K562 (cell line): Measurements from ENCODE around the gene CTTNBP2NL.

Experiments used
- BHLHE40 ChIP-seq: IDR thresholded peaks from 2 replicates; pipeline ENCODE4 v1.6.1; 2011; ENCODE audit warnings: low read length, improper control_type of control experiment
- MAFK ChIP-seq: IDR thresholded peaks from 2 replicates; pipeline ENCODE4 v1.6.1; 2011; ENCODE audit warnings: low read length, improper control_type of control experiment
- POLR2A ChIP-seq: fragments of 450-650 bp; conservative IDR thresholded peaks from 2 replicates; pipeline ENCODE4 v1.6.1; 2016
- TRIM28 ChIP-seq: fragments of 450-650 bp; IDR thresholded peaks from 2 replicates; pipeline ENCODE4 v1.6.1; 2017
- TF ChIP-seq, protein P1 (sequence below), 2 experiments: fragments of 450-650 bp in 1 of 2; sonication (generic) in 1 of 2; formaldehyde crosslinking; conservative IDR thresholded peaks; 2 replicates each; pipeline versions ENCODE4 v1.4.0 to v1.8.1; 2020 to 2022; ENCODE audit warnings: mild to moderate bottlenecking in 1 of 2, missing genetic modification reagents in 1 of 2
- TF ChIP-seq, protein P2 (sequence below): fragments of 450-650 bp; IDR thresholded peaks from 2 replicates; pipeline ENCODE4 v1.6.1; 2016
- TF ChIP-seq, protein P3 (sequence below): fragments of 250-450 bp; sonication (Bioruptor Pico); IDR thresholded peaks from 2 replicates; pipeline ENCODE4 v1.4.0; 2020; ENCODE audit warnings: borderline replicate concordance
- TF ChIP-seq, protein P4 (sequence below): fragments of 450-650 bp; formaldehyde crosslinking; IDR thresholded peaks from 2 replicates; pipeline ENCODE4 v1.4.0; 2022; ENCODE audit warnings: missing genetic modification characterization

DNA sequence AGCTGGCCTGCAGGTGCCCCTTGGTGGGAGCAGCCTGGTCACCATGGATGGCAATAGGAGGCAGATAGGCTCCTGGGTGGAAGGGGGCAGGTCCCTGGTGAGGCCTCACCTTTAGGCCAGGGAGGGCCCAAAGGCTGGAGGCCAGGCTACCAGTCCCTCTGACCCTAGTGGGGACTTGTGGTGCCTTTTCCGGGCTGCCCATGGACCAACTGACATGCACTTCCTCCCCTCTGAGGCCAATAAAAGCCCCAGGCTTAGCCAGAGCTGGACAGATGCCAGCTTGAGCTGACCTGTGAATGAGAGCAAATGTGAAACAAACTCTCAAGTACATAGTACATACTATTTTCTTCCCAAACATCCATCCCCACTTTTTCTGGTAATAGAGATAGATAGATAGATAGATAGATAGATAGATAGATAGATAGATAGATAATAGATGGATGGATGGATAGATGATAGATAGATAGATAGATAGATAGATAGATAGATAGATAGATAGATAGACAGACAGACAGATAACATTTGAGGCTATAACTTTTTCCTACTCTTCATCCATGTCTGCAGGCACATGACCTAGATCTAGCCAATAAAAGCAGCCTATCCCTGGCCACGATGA lies 9.2 kb upstream of the CTTNBP2NL start:
- TF ChIP-seq, protein P1, sequence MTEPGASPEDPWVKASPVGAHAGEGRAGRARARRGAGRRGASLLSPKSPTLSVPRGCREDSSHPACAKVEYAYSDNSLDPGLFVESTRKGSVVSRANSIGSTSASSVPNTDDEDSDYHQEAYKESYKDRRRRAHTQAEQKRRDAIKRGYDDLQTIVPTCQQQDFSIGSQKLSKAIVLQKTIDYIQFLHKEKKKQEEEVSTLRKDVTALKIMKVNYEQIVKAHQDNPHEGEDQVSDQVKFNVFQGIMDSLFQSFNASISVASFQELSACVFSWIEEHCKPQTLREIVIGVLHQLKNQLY (CRISPR knock-in tag; conservative IDR thresholded peaks at IDR 0.05) = no peak
- TF ChIP-seq POLR2A = no peak
- no peak for TF ChIP-seq BHLHE40
- no peak for TF ChIP-seq MAFK
- TF ChIP-seq, protein P2, sequence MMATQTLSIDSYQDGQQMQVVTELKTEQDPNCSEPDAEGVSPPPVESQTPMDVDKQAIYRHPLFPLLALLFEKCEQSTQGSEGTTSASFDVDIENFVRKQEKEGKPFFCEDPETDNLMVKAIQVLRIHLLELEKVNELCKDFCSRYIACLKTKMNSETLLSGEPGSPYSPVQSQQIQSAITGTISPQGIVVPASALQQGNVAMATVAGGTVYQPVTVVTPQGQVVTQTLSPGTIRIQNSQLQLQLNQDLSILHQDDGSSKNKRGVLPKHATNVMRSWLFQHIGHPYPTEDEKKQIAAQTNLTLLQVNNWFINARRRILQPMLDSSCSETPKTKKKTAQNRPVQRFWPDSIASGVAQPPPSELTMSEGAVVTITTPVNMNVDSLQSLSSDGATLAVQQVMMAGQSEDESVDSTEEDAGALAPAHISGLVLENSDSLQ = no peak
- no peak for TF ChIP-seq TRIM28
- TF ChIP-seq, protein P3, sequence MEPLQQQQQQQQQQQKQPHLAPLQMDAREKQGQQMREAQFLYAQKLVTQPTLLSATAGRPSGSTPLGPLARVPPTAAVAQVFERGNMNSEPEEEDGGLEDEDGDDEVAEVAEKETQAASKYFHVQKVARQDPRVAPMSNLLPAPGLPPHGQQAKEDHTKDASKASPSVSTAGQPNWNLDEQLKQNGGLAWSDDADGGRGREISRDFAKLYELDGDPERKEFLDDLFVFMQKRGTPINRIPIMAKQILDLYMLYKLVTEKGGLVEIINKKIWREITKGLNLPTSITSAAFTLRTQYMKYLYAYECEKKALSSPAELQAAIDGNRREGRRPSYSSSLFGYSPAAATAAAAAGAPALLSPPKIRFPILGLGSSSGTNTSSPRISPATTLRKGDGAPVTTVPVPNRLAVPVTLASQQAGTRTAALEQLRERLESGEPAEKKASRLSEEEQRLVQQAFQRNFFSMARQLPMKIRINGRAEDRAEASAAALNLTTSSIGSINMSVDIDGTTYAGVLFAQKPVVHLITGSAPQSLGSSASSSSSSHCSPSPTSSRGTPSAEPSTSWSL (CRISPR knock-in tag) = no peak
- TF ChIP-seq, protein P4, sequence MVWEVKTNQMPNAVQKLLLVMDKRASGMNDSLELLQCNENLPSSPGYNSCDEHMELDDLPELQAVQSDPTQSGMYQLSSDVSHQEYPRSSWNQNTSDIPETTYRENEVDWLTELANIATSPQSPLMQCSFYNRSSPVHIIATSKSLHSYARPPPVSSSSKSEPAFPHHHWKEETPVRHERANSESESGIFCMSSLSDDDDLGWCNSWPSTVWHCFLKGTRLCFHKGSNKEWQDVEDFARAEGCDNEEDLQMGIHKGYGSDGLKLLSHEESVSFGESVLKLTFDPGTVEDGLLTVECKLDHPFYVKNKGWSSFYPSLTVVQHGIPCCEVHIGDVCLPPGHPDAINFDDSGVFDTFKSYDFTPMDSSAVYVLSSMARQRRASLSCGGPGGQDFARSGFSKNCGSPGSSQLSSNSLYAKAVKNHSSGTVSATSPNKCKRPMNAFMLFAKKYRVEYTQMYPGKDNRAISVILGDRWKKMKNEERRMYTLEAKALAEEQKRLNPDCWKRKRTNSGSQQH (CRISPR knock-in tag) = no peak
